K562 (cell line): ENCODE results near the gene ESD.

Source experiments
- CEBPB ChIP-seq: fragments of 450-650 bp; IDR thresholded peaks from 2 replicates; pipeline ENCODE4 v1.6.1; 2016; ENCODE audit warnings: missing genetic modification characterization, missing compliant biosample characterization
- JUN ChIP-seq, 2 experiments: sonication (generic) in 1 of 2; formaldehyde crosslinking in 1 of 2; IDR thresholded peaks; 2 replicates each; pipeline versions ENCODE4 v1.6.1 to v1.8.0; 2012 to 2022; ENCODE audit warnings: borderline replicate concordance in 2 of 2, mild to moderate bottlenecking in 2 of 2, improper control_type of control experiment in 1 of 2, low read depth in 1 of 2, low read length in 1 of 2, missing genetic modification reagents in 1 of 2
- MYBL2 ChIP-seq, 2 experiments: fragments of 450-650 bp in 1 of 2; sonication (generic) in 1 of 2; formaldehyde crosslinking in 1 of 2; IDR thresholded peaks; 2 replicates each; pipeline versions ENCODE4 v1.6.1 to v1.8.1; 2017 to 2022; ENCODE audit warnings: borderline replicate concordance in 1 of 2, inconsistent platforms in 1 of 2, low read depth in 1 of 2, mild to moderate bottlenecking in 1 of 2, missing genetic modification reagents in 1 of 2, moderate library complexity in 1 of 2
- RAD21 ChIP-seq, 2 experiments: fragments of 250-450 bp in 1 of 2; fragments of 450-650 bp in 1 of 2; sonication (Bioruptor Pico) in 1 of 2; formaldehyde crosslinking in 1 of 2; IDR thresholded peaks in 1 of 2; conservative IDR thresholded peaks in 1 of 2; 2 replicates each; pipeline versions ENCODE4 v1.4.0 to v1.8.0; 2020 to 2022; ENCODE audit warnings: mild to moderate bottlenecking in 2 of 2, moderate library complexity in 1 of 2
- RBBP5 ChIP-seq: fragments of 200-600 bp; sonication (generic); IDR thresholded peaks from 2 replicates; pipeline ENCODE4 v1.6.1; 2012; ENCODE audit warnings: borderline replicate concordance, mild to moderate bottlenecking, low read length, control low read depth, inconsistent platforms; ENCODE audit not compliant: insufficient read depth, poor library complexity, severe bottlenecking
- ZNF24 ChIP-seq: fragments of 450-650 bp; IDR thresholded peaks from 2 replicates; pipeline ENCODE4 v1.6.1; 2016
- TF ChIP-seq, protein P1 (sequence below), 2 experiments: fragments of 450-650 bp in 1 of 2; sonication (generic) in 1 of 2; formaldehyde crosslinking in 1 of 2; IDR thresholded peaks in 1 of 2; conservative IDR thresholded peaks in 1 of 2; 2 replicates each; pipeline versions ENCODE4 v1.6.1 to v1.8.1; 2016 to 2023; ENCODE audit warnings: mild to moderate bottlenecking in 2 of 2, moderate library complexity in 2 of 2, inconsistent platforms in 1 of 2, missing genetic modification reagents in 1 of 2
- TF ChIP-seq, protein P2 (sequence below): fragments of 250-450 bp; sonication (Bioruptor Pico); IDR thresholded peaks from 2 replicates; pipeline ENCODE4 v1.5.0; 2020; ENCODE audit warnings: mild to moderate bottlenecking, borderline replicate concordance
- TF ChIP-seq, protein P3 (sequence below), 3 experiments: IDR thresholded peaks in 2 of 3; conservative IDR thresholded peaks in 1 of 3; 2 replicates each; pipeline ENCODE4 v1.5.1; 2011 to 2012; ENCODE audit warnings: low read length in 3 of 3, mild to moderate bottlenecking in 3 of 3, control low read depth in 2 of 3, improper control_type of control experiment in 1 of 3, inconsistent platforms in 1 of 3, low read depth in 1 of 3, mixed read lengths in 1 of 3, moderate library complexity in 1 of 3; ENCODE audit not compliant: insufficient read depth in 2 of 3

DNA sequence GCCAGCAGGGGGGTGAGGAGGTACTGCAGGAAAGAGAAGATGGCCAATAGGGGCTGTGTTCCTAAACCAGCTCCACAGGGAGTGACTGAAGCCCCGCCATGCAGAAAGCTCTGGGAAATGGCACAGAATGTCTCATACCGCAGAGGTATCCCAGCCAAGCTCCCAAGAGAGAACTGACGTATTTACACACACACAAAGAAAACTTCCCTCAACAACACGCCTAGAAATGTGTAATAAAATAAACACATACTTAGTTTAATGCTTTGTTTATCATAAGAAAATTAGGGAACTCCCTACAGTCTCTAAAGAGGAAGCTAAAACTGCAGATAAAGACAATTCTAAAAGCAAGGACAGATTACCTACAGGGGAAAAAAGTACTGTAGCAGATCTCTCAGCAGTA is 40.0 kb downstream of the ESD start:
- TF ChIP-seq, protein P1, sequence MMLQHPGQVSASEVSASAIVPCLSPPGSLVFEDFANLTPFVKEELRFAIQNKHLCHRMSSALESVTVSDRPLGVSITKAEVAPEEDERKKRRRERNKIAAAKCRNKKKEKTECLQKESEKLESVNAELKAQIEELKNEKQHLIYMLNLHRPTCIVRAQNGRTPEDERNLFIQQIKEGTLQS (IDR thresholded peaks at IDR 0.05), result no peak
- TF ChIP-seq, protein P1 (CRISPR knock-in tag; conservative IDR thresholded peaks at IDR 0.05), result no peak
- no peak for TF ChIP-seq RBBP5
- TF ChIP-seq MYBL2 (IDR thresholded peaks at IDR 0.05; ENCODE audit: low read depth), result no peak
- no peak for TF ChIP-seq MYBL2 (CRISPR knock-in tag; IDR thresholded peaks at IDR 0.05; ENCODE audit: borderline replicate concordance)
- TF ChIP-seq, protein P2, sequence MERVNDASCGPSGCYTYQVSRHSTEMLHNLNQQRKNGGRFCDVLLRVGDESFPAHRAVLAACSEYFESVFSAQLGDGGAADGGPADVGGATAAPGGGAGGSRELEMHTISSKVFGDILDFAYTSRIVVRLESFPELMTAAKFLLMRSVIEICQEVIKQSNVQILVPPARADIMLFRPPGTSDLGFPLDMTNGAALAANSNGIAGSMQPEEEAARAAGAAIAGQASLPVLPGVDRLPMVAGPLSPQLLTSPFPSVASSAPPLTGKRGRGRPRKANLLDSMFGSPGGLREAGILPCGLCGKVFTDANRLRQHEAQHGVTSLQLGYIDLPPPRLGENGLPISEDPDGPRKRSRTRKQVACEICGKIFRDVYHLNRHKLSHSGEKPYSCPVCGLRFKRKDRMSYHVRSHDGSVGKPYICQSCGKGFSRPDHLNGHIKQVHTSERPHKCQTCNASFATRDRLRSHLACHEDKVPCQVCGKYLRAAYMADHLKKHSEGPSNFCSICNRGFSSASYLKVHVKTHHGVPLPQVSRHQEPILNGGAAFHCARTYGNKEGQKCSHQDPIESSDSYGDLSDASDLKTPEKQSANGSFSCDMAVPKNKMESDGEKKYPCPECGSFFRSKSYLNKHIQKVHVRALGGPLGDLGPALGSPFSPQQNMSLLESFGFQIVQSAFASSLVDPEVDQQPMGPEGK (CRISPR knock-in tag), result no peak
- TF ChIP-seq, protein P3, sequence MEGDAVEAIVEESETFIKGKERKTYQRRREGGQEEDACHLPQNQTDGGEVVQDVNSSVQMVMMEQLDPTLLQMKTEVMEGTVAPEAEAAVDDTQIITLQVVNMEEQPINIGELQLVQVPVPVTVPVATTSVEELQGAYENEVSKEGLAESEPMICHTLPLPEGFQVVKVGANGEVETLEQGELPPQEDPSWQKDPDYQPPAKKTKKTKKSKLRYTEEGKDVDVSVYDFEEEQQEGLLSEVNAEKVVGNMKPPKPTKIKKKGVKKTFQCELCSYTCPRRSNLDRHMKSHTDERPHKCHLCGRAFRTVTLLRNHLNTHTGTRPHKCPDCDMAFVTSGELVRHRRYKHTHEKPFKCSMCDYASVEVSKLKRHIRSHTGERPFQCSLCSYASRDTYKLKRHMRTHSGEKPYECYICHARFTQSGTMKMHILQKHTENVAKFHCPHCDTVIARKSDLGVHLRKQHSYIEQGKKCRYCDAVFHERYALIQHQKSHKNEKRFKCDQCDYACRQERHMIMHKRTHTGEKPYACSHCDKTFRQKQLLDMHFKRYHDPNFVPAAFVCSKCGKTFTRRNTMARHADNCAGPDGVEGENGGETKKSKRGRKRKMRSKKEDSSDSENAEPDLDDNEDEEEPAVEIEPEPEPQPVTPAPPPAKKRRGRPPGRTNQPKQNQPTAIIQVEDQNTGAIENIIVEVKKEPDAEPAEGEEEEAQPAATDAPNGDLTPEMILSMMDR (IDR thresholded peaks at IDR 0.05 in 2 of 3, conservative IDR thresholded peaks at IDR 0.05 in 1 of 3; ENCODE audit: insufficient read depth in 2 of 3, low read depth in 1 of 3, low read length in 3 of 3), result no peak
- TF ChIP-seq JUN (IDR thresholded peaks at IDR 0.05; ENCODE audit: borderline replicate concordance, low read depth, low read length), result no peak
- TF ChIP-seq JUN (CRISPR knock-in tag; IDR thresholded peaks at IDR 0.05; ENCODE audit: borderline replicate concordance), result no peak
- no peak for TF ChIP-seq CEBPB (tag)
- no peak for TF ChIP-seq ZNF24
- no peak for TF ChIP-seq RAD21 (CRISPR knock-in tag; conservative IDR thresholded peaks at IDR 0.05 in 1 of 2, IDR thresholded peaks at IDR 0.05 in 1 of 2)
